ENCODE results near the gene BTRC. TPM values are rescaled to one million over a fixed set of nuclear protein-coding genes. Genes with fewer than 3 reads are reported as not detected.

BTRC gene
- total and polyA plus RNA-seq, 12 donors: 9.5 to 49.9 (median 34.2) TPM

DNA sequence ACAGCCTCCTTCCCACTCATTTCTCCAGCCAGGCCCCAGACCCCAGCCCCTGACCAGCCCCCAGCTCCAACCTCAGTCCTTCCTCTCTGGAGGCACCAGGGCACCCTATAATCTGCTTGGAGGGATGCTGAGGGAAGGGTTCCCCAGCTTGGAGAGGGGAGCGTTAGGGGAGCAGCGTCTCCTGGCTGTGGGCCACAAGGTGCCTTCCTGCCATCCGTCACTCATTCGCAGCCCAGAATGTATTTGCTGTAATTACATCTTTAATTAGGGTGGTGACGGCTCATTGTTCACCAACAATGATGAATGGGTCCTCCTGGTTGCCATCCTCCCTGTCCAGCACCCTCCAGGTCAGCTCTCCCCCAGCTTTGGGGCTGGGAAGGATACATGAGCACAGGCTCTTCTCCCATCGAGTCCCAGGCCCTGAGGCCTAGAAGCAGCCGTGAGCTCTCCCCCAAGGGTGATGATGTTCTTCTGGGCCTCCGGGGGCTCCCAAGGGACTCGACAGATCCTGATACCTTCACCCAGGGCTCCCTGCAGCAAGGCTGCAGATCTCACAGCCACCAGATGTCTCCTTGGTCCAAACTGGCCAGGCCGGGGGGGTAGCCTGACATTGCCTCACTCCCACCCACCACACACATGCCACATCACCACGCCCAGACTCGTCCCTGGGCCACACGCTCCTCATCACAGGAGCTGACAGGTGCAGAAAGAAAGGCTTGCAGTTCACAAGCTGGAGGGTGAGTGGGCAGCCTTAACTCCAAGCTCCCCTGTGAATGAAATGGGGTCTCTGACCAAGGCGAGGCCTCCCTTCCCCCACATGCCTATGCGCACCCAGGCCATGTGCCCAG is 207.3 kb downstream of the BTRC start:
- no peak for DNase-seq
- Histone ChIP-seq H3K4me3 (no peak overlapping the region), H3K27me3 (peaks cover 0 to 36% (median 21%) of the 10 kb centered on the region in 7 donors), H3K4me1 (peaks cover 0 to 4% (median 3%) of the 10 kb centered on the region in 9 donors), H3K36me3 (peaks cover 0 to 2% (median 0%) of the 10 kb centered on the region in 9 donors), H3K27ac (no peak overlapping the region), H3K9me3 (no peaks in the 10 kb centered on the region)
- TF ChIP-seq, protein P1, sequence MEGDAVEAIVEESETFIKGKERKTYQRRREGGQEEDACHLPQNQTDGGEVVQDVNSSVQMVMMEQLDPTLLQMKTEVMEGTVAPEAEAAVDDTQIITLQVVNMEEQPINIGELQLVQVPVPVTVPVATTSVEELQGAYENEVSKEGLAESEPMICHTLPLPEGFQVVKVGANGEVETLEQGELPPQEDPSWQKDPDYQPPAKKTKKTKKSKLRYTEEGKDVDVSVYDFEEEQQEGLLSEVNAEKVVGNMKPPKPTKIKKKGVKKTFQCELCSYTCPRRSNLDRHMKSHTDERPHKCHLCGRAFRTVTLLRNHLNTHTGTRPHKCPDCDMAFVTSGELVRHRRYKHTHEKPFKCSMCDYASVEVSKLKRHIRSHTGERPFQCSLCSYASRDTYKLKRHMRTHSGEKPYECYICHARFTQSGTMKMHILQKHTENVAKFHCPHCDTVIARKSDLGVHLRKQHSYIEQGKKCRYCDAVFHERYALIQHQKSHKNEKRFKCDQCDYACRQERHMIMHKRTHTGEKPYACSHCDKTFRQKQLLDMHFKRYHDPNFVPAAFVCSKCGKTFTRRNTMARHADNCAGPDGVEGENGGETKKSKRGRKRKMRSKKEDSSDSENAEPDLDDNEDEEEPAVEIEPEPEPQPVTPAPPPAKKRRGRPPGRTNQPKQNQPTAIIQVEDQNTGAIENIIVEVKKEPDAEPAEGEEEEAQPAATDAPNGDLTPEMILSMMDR (IDR thresholded peaks at IDR 0.05): no peak
- no peak for ATAC-seq
- 75 to 78% methylated on average over 15 of the region's 15 CpGs for WGBS, 2 donors
- intact Hi-C loops (cut with DNase I): loop anchor here in 8 of 10 donors (10.0 kb wide), 4 partner anchors 256 to 286 kb away; no protein-coding TSS in a partner anchor

DNA sequence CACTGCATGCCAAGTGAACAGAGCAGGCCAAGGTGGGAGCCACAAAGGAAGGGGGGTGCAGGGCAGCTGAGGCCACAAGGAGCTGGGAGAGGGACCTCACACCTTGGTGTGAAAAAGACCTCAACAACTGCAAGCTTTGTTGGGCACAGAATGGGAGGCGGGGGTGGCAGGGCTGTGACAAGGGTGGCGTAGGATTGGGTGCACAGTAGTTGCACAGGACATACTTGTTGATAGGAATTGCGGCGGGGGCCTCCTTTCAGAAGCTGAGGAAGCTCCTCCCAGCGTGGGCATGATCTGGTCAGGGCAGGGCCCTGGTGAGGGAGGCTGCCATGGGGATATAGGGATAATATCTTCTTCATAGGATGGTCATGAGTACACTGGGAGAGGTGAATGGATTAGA is 208.3 kb downstream of the BTRC start:
- Histone ChIP-seq H3K4me3 (no peak overlapping the region), H3K9me3 (no peaks in the 10 kb centered on the region), H3K27me3 (peaks cover 0 to 46% (median 31%) of the 10 kb centered on the region in 7 donors), H3K36me3 (no peaks in the 10 kb centered on the region), H3K27ac (no peak overlapping the region), H3K4me1 (peaks cover 0 to 12% (median 8%) of the 10 kb centered on the region in 9 donors)
- DNase-seq (no peak), ATAC-seq (no peak)
- intact Hi-C loops (cut with DNase I): loop anchor here in 8 of 10 donors (10.0 kb wide), 4 partner anchors 257 to 287 kb away; no protein-coding TSS in a partner anchor
- WGBS, 2 donors: 83 to 94% methylated on average over 5 of the region's 5 CpGs
- TF ChIP-seq, protein P1 (IDR thresholded peaks at IDR 0.05): no peak

DNA sequence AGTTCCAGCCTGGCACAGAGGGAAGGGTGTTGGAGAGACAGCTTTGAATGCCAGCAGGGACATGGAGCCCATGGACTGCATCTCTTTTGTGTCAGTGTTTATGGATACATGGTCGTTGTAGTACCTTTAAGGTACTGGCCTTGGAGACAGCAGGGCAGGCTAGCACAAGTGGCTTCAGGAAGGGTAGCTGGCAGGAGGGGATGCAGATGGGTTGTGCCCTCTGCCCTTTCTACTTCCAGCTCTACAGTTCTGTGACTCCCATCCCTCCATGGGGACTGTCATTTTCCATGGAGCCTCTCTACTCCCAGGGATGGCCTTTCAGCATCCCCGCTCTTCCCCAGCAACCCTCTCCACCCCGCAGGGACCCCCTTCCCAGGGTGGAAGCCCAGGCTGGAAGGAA is 209.0 kb downstream of the BTRC start:
- 59 to 62% methylated on average over 3 of the region's 3 CpGs for WGBS, 2 donors
- TF ChIP-seq, protein P1 (IDR thresholded peaks at IDR 0.05): no peak
- DNase-seq: no peak
- no peaks in the 10 kb centered on the region for H3K9me3 ChIP-seq
- intact Hi-C loops (cut with DNase I): loop anchor here in 8 of 10 donors (10.0 kb wide), 4 partner anchors 258 to 288 kb away; no protein-coding TSS in a partner anchor
- H3K4me3 ChIP-seq: no peak overlapping the region
- H3K27me3 ChIP-seq: peaks cover 0 to 54% (median 38%) of the 10 kb centered on the region in 7 donors
- no peak overlapping the region for H3K27ac ChIP-seq
- peaks cover 0 to 12% (median 8%) of the 10 kb centered on the region in 9 donors for H3K4me1 ChIP-seq
- ATAC-seq: no peak
- no peaks in the 10 kb centered on the region for H3K36me3 ChIP-seq

DNA sequence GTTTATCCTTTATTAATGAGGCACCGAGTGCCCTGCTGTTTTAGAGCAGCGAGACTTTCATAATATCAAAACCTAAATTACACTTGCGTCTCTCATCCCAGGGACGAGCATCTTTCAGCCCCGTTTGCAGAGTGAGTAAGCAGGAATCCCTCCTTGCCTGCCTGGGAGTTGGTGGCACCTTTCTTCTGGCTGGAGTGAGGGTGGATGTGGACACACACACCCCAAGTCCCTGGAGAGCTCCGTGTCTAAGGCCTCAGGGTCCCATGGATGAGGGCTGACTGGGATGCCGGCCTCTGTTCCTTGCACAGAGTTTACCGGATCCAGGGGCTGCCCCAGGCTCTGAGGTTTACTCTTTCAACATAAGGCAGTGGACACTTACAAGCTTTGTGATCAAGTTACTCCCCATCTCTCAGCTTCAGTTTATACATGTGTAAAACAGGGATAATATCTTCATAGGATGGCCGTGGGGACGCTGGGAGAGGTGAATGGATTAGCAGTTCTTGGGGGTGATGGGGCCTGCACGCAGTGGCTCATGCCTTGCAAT is 209.6 kb downstream of the BTRC start:
- Histone ChIP-seq H3K27me3 (peaks cover 0 to 59% (median 40%) of the 10 kb centered on the region in 7 donors), H3K4me1 (peaks cover 0 to 12% (median 8%) of the 10 kb centered on the region in 9 donors), H3K9me3 (no peaks in the 10 kb centered on the region), H3K4me3 (no peak overlapping the region), H3K27ac (no peak overlapping the region), H3K36me3 (no peaks in the 10 kb centered on the region)
- TF ChIP-seq, protein P1 (IDR thresholded peaks at IDR 0.05): no peak
- intact Hi-C loops (cut with DNase I): loop anchor here in 8 of 10 donors (10.0 kb wide), 4 partner anchors 259 to 289 kb away; no protein-coding TSS in a partner anchor
- ATAC-seq (no peak), DNase-seq (no peak)
- WGBS, 2 donors: 75 to 79% methylated on average over 11 of the region's 11 CpGs
